Kasumi-1 (cell line): ENCODE measurements around the gene ZNF562.
A peak's percentile ranks its signal among the peaks of the same experiment; 100 is the strongest.

Experiments used
- DNase-seq, 2 experiments: peaks; one replicate each; lab custom pipeline; 2025; lab: John Stamatoyannopoulos, UW

ZNF562 gene

DNA sequence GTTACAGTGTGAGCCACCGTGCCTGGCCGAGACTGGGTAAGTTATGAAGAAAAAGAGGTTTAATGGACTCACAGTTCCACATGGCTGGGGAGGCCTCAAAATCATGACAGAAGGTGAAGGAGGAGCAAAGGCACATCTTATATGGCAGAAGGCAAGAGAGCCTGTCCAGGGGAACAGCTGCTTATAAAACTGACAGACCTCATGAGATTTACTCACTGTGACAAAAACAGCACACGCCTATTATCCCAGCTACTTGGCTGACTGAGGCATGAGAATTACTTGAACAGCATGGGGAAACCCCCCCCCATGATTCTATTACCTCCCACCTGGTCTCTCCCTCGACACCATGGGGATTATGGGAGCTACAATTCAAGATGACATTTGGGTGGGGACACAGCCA, 30.4 kb downstream of the ZNF562 start:
- DNase-seq = no peak

DNA sequence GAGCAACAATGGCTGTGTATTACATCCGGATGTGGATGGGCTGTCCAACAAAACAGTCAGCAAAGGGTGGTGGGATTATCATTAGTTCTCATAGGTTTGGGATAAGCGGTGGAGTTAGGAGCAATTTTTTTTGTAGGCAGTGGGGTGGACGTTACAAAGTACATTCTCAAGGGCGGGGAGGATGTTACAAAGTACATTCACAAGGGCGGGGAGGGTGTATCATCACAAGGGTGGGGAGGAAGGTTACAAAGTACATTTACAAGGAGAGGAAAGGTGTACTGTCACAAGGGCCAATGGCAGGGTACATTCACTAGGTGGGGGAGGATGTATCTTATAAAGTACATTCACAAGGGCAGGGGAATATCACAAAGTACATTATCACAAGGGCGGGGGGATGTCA, 33.1 kb downstream of the ZNF562 start:
- DNase-seq = no peak

DNA sequence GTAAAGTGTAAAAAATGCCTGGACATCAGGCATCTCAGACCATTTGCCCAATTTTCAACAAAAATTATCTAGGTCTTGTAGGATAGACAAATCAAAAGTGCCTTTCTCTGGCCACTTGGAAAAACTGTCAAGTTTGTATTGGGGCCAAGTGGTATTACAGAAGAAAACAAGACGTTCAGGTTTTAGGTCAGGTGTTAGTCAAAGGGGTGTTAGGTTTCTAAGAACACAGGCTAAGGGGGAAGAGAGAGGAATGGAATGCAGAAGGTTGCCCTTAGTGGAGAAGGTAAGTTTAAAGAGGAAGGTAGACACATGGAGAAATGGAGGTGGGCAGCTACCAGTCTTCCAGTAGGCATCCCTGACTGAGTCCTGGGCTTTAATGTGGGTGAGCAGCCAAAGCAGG, 33.9 kb downstream of the ZNF562 start:
- no peak for DNase-seq

DNA sequence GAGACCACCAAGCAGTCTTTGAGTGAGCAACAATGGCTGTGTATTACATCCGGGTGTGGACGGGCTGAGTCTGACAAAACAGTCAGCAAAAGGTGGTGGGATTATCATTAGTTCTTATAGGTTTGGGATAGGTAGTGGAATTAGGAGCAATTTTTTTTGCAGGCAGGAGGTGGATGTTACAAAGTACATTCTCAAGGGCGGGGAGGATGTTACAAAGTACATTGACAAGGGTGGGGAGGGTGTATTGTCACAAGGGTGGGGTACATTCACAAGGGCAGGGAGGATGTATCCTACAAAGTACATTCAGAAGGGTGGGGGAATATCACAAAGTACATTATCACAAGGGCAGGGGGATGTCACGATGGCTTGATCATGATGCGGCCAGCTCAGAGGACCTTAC, 38.9 kb downstream of the ZNF562 start:
- DNase-seq = no peak

- DNase-seq = no peak
Measured at GRCh38 chr19:9627856-9628255, 47.0 kb downstream of the ZNF562 start.

DNA sequence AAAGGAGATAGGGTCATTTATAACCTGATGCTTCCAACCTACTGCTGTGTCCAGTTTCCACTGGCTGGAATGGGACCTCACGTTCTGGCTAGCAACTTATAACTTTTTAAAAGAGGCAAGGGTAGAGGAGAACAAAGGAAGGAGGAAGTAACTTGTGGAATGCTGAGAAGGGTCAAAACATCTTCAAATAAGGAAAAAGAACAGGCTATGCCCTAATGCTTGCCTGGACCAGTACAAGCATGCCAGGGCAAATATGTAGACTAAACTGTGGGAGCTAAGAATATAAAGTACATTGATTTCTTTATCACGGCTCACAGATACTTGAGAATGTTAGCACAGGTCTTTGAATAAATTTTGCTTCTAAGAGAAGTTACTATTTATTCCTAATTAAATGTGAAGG, 52.4 kb downstream of the ZNF562 start:
- peak; percentile 23 to 26 for DNase-seq

- peak; percentile 87 to 89 for DNase-seq
Measured at GRCh38 chr19:9621156-9622037, 53.5 kb downstream of the ZNF562 start, which contains the start of gene ZNF561. TSS of gene ZNF561 (minus strand) at chr19:9621232. CDS start at chr19:9619456, 1,776 bp downstream.

DNA sequence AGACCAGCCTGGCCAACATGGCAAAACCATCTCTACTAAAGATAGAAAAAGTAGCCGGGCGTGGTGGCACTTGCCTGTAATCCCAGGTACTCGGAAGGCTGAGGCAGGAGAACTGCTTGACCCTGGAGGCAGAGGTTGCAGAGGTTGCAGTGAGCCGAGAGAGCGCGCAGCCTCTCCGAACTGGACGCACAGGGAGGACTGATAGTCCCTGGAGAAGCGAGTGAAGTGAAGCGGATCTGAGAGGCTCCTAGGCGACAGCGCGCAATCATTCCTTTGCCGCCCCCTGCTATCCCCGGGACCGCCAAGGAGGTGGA, 54.1 kb downstream of the ZNF562 start:
- no peak for DNase-seq

DNA sequence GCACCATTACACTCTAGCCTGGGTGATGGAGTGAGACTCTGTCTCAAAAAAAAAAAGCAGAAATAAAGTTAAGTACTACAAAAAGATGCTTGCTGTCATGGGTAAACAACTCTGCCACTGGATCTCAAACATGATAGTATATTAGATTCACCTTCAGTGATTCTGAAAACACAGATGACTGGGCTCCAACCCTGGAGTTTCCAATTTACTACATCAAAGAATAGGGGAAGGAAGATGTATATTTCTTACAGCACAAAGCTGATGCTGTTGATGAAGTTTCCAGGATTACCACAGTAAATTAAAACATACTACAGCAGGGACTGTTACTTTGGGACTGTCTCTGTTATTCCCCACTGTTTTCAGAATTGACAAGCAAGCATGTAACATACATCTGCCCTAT, 59.1 kb downstream of the ZNF562 start:
- DNase-seq = no peak

DNA sequence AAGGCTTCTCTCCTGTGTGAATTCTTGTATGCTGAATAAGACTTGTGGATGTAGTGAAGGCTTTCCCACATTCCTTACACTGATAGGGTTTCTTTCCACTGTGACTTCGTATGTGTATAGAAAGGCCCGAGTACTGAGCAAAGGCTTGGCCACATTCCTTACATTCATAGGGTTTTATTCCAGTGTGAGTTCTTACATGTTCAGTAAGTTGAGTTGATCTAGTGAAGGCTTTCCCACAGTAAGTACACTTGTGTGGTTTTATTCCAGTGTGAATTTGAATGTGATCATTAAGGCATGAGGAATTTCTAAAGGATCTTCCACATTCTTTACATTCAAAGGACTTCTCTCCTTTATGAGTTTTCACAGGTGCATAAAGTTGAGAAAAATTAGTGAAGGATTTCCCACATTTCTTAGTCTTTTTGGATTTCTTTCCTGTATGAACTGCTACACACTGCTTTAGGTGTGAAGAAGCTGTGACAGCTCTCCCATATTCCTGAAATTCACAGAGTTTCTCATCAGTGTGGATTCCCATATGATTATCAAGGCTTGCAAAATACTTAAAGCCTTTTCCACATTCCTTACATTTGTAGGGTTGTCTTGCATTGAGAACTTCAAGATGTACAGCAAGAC, 64.3 kb downstream of the ZNF562 start:
- no peak for DNase-seq

GRCh38 chr19:9608912-9609311, 66.0 kb downstream of the ZNF562 start:
- no peak for DNase-seq

DNA sequence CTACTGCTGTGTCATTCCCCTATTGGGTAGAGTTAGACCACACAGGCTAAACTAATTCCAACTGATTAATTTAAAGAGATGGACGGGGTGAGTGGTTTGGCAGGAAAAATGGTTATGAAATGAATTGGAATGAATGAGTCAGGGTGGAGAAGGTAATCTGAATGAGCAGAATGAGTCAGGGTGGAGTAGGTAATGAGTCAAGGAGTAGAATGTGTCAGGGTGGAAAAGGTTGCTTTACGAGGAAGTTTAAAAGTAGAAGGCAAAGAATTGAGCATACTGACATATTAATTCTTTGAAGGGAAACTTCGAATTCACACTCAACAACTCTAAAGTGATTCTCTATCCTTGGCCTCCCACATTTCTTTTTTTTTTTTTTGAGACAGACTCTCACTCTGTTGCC, 77.9 kb downstream of the ZNF562 start:
- no peak for DNase-seq
